ENCODE data around the gene DAPK1. TPM values are rescaled to one million over a fixed set of nuclear protein-coding genes. Genes with fewer than 3 reads are reported as not detected.

The DAPK1 gene
- total RNA-seq, 2 experiments from 2014 or later: 0.29 to 0.47 TPM

Other genes starting within 250 kb of the DAPK1 start
- gene CTSL, start 228.3 kb downstream of the DAPK1 start, total RNA-seq: not detected